Liver (tissue), 9 donors: ENCODE data around the gene TAF4. TPM values are rescaled to one million over a fixed set of nuclear protein-coding genes. Genes with fewer than 3 reads are reported as not detected.

Experiments
- DNase-seq: peaks from one replicate; pipeline ENCODE4 v3.0.0-alpha.2; 2017; ENCODE audit warnings: low spot score
- H3K27ac ChIP-seq, 2 donors: one replicate each; pipeline ENCODE4 v1.7.0; 2013; ENCODE audit warnings: inconsistent platforms in 2 of 2, low read length in 2 of 2, control low read depth in 1 of 2, low read depth in 1 of 2, mild to moderate bottlenecking in 1 of 2
- H3K27me3 ChIP-seq, 4 donors: one replicate each; pipeline versions ENCODE4 v1.6.1 to v1.7.0; 2013; ENCODE audit warnings: low read length in 3 of 4, inconsistent platforms in 1 of 4, mild to moderate bottlenecking in 1 of 4, moderate library complexity in 1 of 4; ENCODE audit not compliant: control insufficient read depth in 4 of 4, insufficient read depth in 4 of 4
- H3K36me3 ChIP-seq, 4 donors: one replicate each; pipeline versions ENCODE4 v1.6.1 to v1.7.0; 2013; ENCODE audit warnings: low read length in 3 of 4, mild to moderate bottlenecking in 3 of 4, low read depth in 1 of 4, moderate library complexity in 1 of 4; ENCODE audit not compliant: control insufficient read depth in 4 of 4, insufficient read depth in 3 of 4
- H3K4me1 ChIP-seq, 4 donors: one replicate each; pipeline versions ENCODE4 v1.6.1 to v1.7.0; 2013; ENCODE audit warnings: low read length in 3 of 4, mild to moderate bottlenecking in 3 of 4, moderate library complexity in 1 of 4; ENCODE audit not compliant: control insufficient read depth in 4 of 4, insufficient read depth in 4 of 4
- H3K4me3 ChIP-seq, 3 donors: one replicate each; pipeline versions ENCODE4 v1.6.1 to v1.7.0; 2013; ENCODE audit warnings: low read length in 3 of 3, control low read depth in 1 of 3, low read depth in 1 of 3, mild to moderate bottlenecking in 1 of 3
- H3K9ac ChIP-seq, 2 donors: one replicate each; pipeline ENCODE4 v1.7.0; 2013; ENCODE audit warnings: low read length in 2 of 2, mild to moderate bottlenecking in 2 of 2, moderate library complexity in 2 of 2, control low read depth in 1 of 2, low read depth in 1 of 2
- H3K9me3 ChIP-seq, 4 donors: one replicate each; pipeline versions ENCODE4 v1.6.1 to v1.7.0; 2013; ENCODE audit warnings: low read length in 3 of 4; ENCODE audit not compliant: control insufficient read depth in 4 of 4
- EGR1 ChIP-seq, 2 donors: IDR thresholded peaks; 2 replicates each; pipeline ENCODE4 v1.6.1; 2016 to 2018; ENCODE audit warnings: antibody characterized with exemption in 2 of 2, low read depth in 2 of 2
- FOXA1 ChIP-seq: IDR thresholded peaks from 2 replicates; pipeline ENCODE4 v1.6.1; 2016; ENCODE audit warnings: antibody characterized with exemption
- FOXA2 ChIP-seq: IDR thresholded peaks from 2 replicates; pipeline ENCODE4 v1.6.1; 2016; ENCODE audit warnings: antibody characterized with exemption
- GABPA ChIP-seq, 2 donors: IDR thresholded peaks in 1 of 2; conservative IDR thresholded peaks in 1 of 2; 2 replicates each; pipeline ENCODE4 v1.6.1; 2016; ENCODE audit warnings: antibody characterized with exemption in 2 of 2, mild to moderate bottlenecking in 1 of 2, moderate library complexity in 1 of 2
- HNF4A ChIP-seq, 2 donors: conservative IDR thresholded peaks; 2 replicates each; pipeline ENCODE4 v1.6.1; 2016; ENCODE audit warnings: antibody characterized with exemption in 2 of 2, mild to moderate bottlenecking in 2 of 2
- HNF4G ChIP-seq: IDR thresholded peaks from 2 replicates; pipeline ENCODE4 v1.6.1; 2016; ENCODE audit warnings: antibody characterized with exemption
- JUND ChIP-seq, 2 donors: IDR thresholded peaks; 2 replicates each; pipeline ENCODE4 v1.6.1; 2016; ENCODE audit warnings: antibody characterized with exemption in 2 of 2
- NR2F2 ChIP-seq: IDR thresholded peaks from 2 replicates; pipeline ENCODE4 v1.6.1; 2016; ENCODE audit warnings: antibody characterized with exemption
- RAD21 ChIP-seq, 2 donors: IDR thresholded peaks; 2 replicates each; pipeline ENCODE4 v1.6.1; 2016; ENCODE audit warnings: antibody characterized with exemption in 2 of 2, mild to moderate bottlenecking in 2 of 2
- RXRA ChIP-seq, 2 donors: IDR thresholded peaks; 2 replicates each; pipeline ENCODE4 v1.6.1; 2017 to 2018; ENCODE audit warnings: antibody characterized with exemption in 2 of 2, mild to moderate bottlenecking in 1 of 2
- SP1 ChIP-seq: IDR thresholded peaks from 2 replicates; pipeline ENCODE4 v1.6.1; 2018; ENCODE audit warnings: antibody characterized with exemption, mild to moderate bottlenecking
- TAF1 ChIP-seq: conservative IDR thresholded peaks from 2 replicates; pipeline ENCODE4 v1.6.1; 2016; ENCODE audit warnings: antibody characterized with exemption, mild to moderate bottlenecking
- YY1 ChIP-seq: IDR thresholded peaks from 2 replicates; pipeline ENCODE4 v1.6.1; 2016; ENCODE audit warnings: antibody characterized with exemption, mild to moderate bottlenecking
- WGBS: extraction: QIAGEN DNeasy Blood & Tissue Kit; methylation state at CpG from one replicate; pipeline ENCODE4 v1.1.7; 2013; 5-methylcytosine and 5-hydroxymethylcytosine counted together
- polyA plus RNA-seq, 2 donors: library from polyadenylated mRNA; stranded (reverse) in 1 of 2; unstranded in 1 of 2; fragments of 200-250 nt in 1 of 2; fragments of >200 nt in 1 of 2; fragmentation: Nextera tagmentation in 1 of 2; extraction: Ambion mirVana in 1 of 2; gene quantifications; one replicate each; pipeline versions ENCODE4 v1.2.1 to v1.2.3, GENCODE V29; 2013 to 2015
- total RNA-seq, 2 donors: library from RNA; depleted of rRNA; stranded (reverse); fragments of >200 nt; gene quantifications; one replicate each; pipeline ENCODE4 v1.2.3, GENCODE V29; 2014
- TF ChIP-seq, protein P1 (sequence below): IDR thresholded peaks from 2 replicates; pipeline ENCODE4 v1.6.1; 2016; ENCODE audit warnings: antibody characterized with exemption
- TF ChIP-seq, protein P2 (sequence below): IDR thresholded peaks from 2 replicates; pipeline ENCODE4 v1.6.1; 2016; ENCODE audit warnings: antibody characterized with exemption
- TF ChIP-seq, protein P3 (sequence below): IDR thresholded peaks from 2 replicates; pipeline ENCODE4 v1.6.1; 2016; ENCODE audit warnings: antibody characterized with exemption
- TF ChIP-seq, protein P4 (sequence below): IDR thresholded peaks from 2 replicates; pipeline ENCODE4 v1.6.1; 2016; ENCODE audit warnings: antibody characterized with exemption, mild to moderate bottlenecking
- TF ChIP-seq, protein P5 (sequence below): fragments of 150-350 bp; IDR thresholded peaks from 2 replicates; pipeline ENCODE4 v1.5.1; 2017; ENCODE audit warnings: improper control_type of control experiment, low read depth, low read length; ENCODE audit not compliant: missing input control
- donor health status: healthy.
- donor health status: healthy.
- donor health status: healthy.
- donor health status: healthy.
- donor health status: healthy.

Gene TAF4
- total and polyA plus RNA-seq, 4 donors = 2.0 to 11.8 (median 5.6) TPM

DNA sequence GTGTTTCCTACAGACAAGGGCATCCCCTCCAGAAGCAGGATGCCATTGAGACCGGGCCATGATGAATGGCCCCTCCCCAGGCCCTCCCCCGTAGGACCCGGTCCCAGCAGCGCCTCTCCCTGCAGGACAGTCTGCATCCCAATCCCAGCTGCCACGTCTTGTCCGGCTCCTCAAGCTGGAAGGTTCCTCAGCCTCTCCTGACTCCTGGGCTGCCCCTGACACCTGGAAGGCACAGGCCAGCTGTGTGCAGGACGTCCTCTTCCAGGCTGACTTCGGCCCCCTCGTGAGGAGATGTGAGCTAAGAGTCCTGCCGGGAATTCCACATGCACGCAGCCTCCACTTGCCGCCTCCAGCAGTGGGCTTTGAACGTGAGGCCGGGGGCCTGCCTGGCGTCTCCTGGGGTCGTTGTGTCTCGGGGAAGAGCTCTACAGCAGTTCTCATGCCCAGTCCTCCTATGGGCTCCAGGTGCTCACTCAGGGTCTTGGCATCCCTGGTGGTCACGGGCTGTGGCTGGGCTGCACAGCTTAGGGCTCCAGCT lies 64.4 kb downstream of the TAF4 start:
- Histone ChIP-seq H3K27ac (no peak overlapping the region), H3K27me3 (no peaks in the 10 kb centered on the region), H3K36me3 (peaks cover 7 to 55% (median 31%) of the 10 kb centered on the region in 4 donors), H3K9me3 (no peaks in the 10 kb centered on the region), H3K4me1 (peaks cover 5 to 15% (median 8%) of the 10 kb centered on the region in 4 donors), H3K4me3 (no peak overlapping the region), H3K9ac (no peak overlapping the region)
- TF ChIP-seq, protein P1, sequence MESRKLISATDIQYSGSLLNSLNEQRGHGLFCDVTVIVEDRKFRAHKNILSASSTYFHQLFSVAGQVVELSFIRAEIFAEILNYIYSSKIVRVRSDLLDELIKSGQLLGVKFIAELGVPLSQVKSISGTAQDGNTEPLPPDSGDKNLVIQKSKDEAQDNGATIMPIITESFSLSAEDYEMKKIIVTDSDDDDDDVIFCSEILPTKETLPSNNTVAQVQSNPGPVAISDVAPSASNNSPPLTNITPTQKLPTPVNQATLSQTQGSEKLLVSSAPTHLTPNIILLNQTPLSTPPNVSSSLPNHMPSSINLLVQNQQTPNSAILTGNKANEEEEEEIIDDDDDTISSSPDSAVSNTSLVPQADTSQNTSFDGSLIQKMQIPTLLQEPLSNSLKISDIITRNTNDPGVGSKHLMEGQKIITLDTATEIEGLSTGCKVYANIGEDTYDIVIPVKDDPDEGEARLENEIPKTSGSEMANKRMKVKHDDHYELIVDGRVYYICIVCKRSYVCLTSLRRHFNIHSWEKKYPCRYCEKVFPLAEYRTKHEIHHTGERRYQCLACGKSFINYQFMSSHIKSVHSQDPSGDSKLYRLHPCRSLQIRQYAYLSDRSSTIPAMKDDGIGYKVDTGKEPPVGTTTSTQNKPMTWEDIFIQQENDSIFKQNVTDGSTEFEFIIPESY = no peak
- TF ChIP-seq YY1 = no peak
- no peak for TF ChIP-seq FOXA1
- no peak for TF ChIP-seq SP1
- no peak for TF ChIP-seq RXRA (IDR thresholded peaks at IDR 0.05)
- no peak for TF ChIP-seq TAF1
- TF ChIP-seq FOXA2 = no peak
- TF ChIP-seq, protein P2, sequence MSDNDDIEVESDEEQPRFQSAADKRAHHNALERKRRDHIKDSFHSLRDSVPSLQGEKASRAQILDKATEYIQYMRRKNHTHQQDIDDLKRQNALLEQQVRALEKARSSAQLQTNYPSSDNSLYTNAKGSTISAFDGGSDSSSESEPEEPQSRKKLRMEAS = no peak
- TF ChIP-seq JUND (IDR thresholded peaks at IDR 0.05) = no peak
- no peak for TF ChIP-seq HNF4A (conservative IDR thresholded peaks at IDR 0.05)
- TF ChIP-seq RAD21 (IDR thresholded peaks at IDR 0.05) = no peak
- TF ChIP-seq, protein P3, sequence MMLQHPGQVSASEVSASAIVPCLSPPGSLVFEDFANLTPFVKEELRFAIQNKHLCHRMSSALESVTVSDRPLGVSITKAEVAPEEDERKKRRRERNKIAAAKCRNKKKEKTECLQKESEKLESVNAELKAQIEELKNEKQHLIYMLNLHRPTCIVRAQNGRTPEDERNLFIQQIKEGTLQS = no peak
- TF ChIP-seq HNF4G = no peak
- 94% methylated on average over 18 of the region's 18 CpGs for WGBS
- no peak for DNase-seq

DNA sequence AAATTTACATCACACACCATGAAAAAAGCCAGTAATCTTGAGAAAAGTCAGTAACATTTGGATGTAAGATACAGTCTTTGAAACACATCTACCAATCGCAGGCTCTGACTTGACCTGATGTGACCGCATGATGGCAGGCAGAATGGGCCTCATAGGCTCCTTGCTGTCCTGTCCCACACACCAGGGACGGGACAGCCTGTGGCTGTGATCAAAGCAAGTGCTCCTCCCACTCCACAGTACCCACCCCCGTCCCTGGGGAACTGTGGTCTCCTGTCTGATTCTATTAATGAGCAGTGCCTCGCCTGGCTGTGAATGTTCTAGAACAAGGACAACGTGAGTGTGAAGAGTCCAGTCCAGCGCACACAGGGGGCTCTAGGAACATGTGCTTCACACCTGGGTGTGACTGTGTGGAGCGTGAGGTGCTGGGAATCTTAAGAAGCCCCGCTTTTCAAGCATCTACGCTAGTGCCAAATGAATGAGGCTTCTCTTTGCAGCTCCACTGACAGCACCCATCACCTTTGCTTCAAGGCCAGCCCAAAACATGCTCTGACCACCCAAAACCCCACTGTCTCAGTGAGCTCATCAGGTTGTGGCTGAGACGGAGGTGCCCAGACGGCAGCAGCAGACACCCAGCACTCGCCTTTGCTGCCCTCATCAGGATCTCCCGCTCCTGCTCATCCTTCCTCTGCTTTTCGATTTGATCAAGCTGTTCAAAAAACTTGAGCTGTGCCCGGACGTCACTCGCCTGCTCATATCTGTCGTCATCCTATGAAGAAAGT lies 67.1 kb downstream of the TAF4 start:
- DNase-seq = no peak
- Histone ChIP-seq H3K9me3 (no peaks in the 10 kb centered on the region), H3K36me3 (peaks cover 7 to 59% (median 43%) of the 10 kb centered on the region in 4 donors), H3K27me3 (no peaks in the 10 kb centered on the region), H3K9ac (no peak overlapping the region), H3K4me1 (peaks cover under 1 to 10% (median 4%) of the 10 kb centered on the region in 4 donors), H3K4me3 (no peak overlapping the region), H3K27ac (no peak overlapping the region)
- 95% methylated on average over 19 of the region's 19 CpGs for WGBS
- TF ChIP-seq, protein P4, sequence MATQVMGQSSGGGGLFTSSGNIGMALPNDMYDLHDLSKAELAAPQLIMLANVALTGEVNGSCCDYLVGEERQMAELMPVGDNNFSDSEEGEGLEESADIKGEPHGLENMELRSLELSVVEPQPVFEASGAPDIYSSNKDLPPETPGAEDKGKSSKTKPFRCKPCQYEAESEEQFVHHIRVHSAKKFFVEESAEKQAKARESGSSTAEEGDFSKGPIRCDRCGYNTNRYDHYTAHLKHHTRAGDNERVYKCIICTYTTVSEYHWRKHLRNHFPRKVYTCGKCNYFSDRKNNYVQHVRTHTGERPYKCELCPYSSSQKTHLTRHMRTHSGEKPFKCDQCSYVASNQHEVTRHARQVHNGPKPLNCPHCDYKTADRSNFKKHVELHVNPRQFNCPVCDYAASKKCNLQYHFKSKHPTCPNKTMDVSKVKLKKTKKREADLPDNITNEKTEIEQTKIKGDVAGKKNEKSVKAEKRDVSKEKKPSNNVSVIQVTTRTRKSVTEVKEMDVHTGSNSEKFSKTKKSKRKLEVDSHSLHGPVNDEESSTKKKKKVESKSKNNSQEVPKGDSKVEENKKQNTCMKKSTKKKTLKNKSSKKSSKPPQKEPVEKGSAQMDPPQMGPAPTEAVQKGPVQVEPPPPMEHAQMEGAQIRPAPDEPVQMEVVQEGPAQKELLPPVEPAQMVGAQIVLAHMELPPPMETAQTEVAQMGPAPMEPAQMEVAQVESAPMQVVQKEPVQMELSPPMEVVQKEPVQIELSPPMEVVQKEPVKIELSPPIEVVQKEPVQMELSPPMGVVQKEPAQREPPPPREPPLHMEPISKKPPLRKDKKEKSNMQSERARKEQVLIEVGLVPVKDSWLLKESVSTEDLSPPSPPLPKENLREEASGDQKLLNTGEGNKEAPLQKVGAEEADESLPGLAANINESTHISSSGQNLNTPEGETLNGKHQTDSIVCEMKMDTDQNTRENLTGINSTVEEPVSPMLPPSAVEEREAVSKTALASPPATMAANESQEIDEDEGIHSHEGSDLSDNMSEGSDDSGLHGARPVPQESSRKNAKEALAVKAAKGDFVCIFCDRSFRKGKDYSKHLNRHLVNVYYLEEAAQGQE = no peak
- no peak for TF ChIP-seq RAD21 (IDR thresholded peaks at IDR 0.05)
- TF ChIP-seq SP1 = no peak
- no peak for TF ChIP-seq RXRA (IDR thresholded peaks at IDR 0.05)
- no peak for TF ChIP-seq HNF4A (conservative IDR thresholded peaks at IDR 0.05)
- TF ChIP-seq HNF4G = no peak
- TF ChIP-seq, protein P5, sequence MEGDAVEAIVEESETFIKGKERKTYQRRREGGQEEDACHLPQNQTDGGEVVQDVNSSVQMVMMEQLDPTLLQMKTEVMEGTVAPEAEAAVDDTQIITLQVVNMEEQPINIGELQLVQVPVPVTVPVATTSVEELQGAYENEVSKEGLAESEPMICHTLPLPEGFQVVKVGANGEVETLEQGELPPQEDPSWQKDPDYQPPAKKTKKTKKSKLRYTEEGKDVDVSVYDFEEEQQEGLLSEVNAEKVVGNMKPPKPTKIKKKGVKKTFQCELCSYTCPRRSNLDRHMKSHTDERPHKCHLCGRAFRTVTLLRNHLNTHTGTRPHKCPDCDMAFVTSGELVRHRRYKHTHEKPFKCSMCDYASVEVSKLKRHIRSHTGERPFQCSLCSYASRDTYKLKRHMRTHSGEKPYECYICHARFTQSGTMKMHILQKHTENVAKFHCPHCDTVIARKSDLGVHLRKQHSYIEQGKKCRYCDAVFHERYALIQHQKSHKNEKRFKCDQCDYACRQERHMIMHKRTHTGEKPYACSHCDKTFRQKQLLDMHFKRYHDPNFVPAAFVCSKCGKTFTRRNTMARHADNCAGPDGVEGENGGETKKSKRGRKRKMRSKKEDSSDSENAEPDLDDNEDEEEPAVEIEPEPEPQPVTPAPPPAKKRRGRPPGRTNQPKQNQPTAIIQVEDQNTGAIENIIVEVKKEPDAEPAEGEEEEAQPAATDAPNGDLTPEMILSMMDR = no peak
- TF ChIP-seq, protein P2 = no peak
- TF ChIP-seq GABPA (IDR thresholded peaks at IDR 0.05 in 1 of 2, conservative IDR thresholded peaks at IDR 0.05 in 1 of 2) = no peak
- TF ChIP-seq FOXA1 = no peak
- TF ChIP-seq NR2F2 = no peak
- TF ChIP-seq YY1 = no peak
- TF ChIP-seq TAF1 = no peak
- TF ChIP-seq EGR1 (IDR thresholded peaks at IDR 0.05; ENCODE audit: low read depth in 2 of 2) = no peak
- TF ChIP-seq, protein P1 = no peak
- no peak for TF ChIP-seq JUND (IDR thresholded peaks at IDR 0.05)
- no peak for TF ChIP-seq FOXA2
